ENCODE data around the gene FHDC1.
A peak's percentile ranks its signal among the peaks of the same experiment; 100 is the strongest.
"Not testable (repeated sequence)": the region's sequence is repeated elsewhere in the genome, so short reads cannot be mapped to it uniquely, and the experiment has no call there.

Gene FHDC1

GRCh38 chr4:152935631-152936445 is at the start of gene FHDC1:
Gene FHDC1 (plus strand): TSS chr4:152936323. CDS start chr4:152943058, 6,735 bp downstream.
- no peak for DNase-seq

GRCh38 chr4:152887981-152888380 is 48.1 kb upstream of the FHDC1 start:
- DNase-seq = no peak

DNA sequence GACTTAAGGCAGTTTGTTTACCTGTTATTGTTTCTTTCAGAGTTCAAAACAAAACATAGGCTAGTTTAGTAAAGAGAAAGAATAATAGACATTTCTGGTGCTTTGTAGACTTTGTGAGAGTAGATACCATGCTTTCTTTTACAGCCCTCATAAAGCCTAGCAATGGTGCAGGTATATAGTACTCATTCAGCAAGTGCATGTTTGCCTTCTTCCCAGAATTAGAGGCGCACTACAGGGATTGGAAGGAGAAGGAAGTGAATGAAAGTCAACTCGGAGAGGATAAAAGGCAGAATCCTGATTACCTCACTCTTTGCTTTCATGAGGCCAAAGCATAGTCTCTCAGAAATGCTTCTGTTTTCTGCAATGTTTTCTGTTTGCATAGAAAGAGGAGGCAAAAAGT is 43.1 kb upstream of the FHDC1 start:
- DNase-seq = no peak

- no peak for DNase-seq
Measured at GRCh38 chr4:152894673-152895072, 41.5 kb upstream of the FHDC1 start.

GRCh38 chr4:152896811-152897210 is 39.3 kb upstream of the FHDC1 start:
- DNase-seq = no peak

- DNase-seq = not testable (repeated sequence)
Measured at GRCh38 chr4:152898133-152898532, 38.0 kb upstream of the FHDC1 start.

DNA sequence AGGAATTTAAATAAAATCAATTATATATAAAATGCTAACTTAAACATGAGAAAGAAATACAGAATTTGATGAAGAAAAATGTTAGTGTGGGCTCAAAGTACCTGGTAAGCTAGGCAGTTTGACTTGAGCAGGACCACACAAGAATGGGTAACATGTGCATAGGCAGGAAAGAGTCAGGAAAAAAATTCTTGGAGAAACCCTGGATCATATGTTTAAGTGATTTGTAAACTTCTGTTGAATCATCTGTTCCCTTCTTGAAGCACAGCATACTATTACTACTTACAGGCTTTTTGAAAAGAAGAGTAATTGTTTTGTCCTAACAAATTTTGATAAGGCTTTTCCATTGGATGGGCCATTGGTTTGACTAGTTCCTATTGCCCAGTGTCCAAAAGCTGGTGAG is 37.5 kb upstream of the FHDC1 start:
- no peak for DNase-seq

DNA sequence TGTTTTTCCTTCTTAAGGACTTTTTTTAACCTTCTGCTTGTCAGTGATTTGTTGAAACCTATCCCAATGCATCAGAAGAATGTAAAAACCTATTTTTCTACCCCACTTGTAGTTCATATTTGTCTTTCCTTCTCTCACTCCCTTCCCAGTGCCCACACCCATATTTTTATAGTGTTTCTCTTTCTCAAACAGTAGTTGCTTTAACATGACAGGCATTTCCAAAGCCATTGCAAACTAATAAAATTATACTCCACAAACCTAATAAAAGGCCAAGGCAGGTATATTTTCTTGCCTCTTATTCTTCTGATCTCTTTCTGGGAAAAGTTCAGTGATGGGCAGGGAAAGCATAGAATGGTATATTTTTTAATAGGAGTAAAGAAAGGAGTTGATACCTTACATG is 35.7 kb upstream of the FHDC1 start:
- no peak for DNase-seq

DNA sequence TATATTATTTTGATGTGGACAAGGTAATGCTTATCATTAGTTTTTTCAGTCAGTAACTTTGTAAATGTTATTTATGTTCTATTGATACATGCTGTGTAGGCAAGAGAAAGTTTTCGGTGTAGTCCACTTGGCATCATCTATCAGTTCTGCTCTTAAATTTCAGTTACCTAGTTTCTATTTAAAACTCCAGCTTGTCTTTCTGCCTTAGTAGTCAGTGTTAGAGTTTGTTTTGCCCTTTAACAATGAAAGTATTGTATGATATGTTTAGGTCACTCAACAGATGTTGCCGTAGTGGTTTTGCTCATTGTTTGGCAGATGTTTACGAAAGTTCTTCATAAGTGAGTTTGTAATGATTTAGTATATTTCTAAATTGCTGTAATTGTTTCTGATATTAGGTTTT is 34.9 kb upstream of the FHDC1 start:
- no peak for DNase-seq

DNA sequence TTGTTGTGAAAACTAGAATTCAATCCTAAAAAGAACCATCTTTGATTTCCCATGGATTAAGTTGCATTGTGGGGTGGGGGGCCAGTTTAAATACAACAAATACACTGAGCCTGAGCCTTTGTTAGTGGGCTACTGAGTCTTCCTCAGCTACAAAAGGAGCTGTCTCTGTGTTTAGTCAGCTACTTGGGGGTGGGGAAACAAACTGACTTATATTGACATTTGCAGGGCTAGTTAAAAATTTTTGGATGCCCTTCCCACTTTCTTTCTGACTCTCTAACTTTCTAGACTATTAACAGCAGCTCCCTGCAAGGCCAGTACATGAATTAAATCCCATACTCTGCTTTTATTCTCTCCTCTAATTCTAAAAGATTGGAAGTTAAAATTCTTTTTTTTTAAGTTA is 32.5 kb upstream of the FHDC1 start:
- DNase-seq = no peak

DNA sequence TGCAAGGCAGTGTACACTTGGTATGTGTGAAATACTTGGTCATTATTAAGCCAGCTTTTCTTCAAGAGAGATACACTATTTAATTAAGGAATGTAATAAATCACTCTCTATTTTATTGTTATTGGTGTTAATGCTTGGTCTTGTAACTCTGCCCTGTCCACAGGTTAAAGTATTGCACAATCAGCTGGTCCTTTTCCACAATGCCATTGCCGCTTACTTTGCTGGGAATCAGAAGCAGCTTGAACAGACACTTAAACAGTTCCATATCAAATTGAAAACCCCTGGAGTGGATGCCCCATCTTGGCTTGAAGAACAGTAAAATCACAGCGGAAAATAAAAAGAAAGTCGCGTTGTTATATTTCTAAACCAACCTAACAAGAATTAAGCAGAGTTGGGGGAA is 26.2 kb upstream of the FHDC1 start:
- no peak for DNase-seq

- no peak for DNase-seq
Measured at GRCh38 chr4:152910521-152910920, 25.6 kb upstream of the FHDC1 start.

DNA sequence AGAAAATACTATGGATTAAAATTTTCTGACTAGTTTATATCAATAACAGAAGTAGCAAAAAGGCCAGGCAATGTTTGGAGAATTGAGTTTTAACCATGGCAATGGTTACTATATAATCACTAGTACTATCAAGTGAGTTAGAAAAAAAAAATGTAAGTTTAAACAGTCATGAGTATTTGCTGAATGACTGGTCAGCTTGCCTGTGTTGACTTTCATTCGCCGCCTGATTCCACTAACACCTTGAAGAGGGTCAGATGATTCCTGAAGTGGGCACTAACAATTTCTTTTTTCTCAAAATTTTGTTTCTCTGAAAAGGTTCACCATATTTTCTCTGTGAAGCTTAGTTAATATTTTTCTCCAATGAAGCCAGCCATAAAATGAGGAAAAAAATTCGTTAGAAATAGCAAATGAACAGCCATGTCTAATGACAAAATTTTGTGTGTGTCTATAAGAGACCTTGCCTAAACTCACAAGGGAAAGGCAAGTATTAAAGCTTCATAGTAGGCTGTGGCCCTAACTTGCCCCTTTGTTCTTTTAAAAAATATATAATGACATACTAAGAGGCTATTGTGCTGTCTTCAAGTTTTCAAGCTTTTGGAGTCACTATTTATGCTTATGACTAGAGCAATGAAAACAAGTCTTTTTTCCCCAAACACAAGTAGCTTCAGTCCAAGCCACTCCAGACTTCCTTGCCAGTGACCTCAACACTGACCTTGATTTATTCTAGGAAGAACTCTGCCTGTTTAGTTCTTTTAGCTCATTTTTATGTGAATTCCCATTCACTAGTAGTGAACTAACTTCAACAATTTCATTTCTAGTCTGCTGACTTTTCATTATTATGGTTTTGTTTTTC is 18.4 kb upstream of the FHDC1 start:
- no peak for DNase-seq

DNA sequence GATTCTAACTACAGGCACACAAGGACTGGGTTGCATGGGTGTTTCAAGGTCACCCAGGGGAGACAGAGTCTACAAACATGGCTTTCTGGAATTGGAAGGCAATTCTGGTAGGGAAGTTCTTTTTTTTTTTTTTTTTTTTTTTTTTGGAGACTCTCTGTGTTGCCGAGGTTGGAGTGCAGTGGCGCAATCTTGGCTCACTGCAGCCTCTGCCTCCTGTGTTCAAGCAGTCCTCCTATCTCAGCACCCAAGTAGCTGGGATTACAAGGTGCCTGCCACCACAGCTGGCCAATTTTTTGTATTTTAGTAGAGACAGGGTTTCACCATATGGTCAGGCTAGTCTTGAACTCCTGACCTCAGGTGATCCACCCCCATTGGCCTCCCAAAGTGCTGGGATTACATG is 16.3 kb upstream of the FHDC1 start:
- no peak for DNase-seq

GRCh38 chr4:152920768-152921167 is 15.4 kb upstream of the FHDC1 start:
- no peak for DNase-seq

DNA sequence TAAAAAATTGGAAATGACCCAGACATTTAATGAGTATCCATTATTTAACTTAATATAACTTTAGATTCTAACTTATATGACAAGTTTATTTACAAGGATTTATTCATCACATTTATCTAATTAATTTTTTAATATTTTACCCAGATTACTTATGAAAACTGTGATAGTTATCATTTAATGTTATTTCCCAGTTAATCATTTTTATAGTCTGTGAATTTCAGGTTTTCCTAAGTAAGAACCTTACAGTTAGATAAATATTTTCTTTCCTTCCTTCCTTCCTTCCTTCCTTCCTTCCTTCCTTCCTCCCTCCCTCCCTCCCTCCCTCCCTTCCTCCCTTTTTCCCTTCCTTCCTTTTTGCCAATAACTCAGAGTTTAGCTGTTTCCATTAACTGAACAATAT is 14.8 kb upstream of the FHDC1 start:
- no peak for DNase-seq

DNA sequence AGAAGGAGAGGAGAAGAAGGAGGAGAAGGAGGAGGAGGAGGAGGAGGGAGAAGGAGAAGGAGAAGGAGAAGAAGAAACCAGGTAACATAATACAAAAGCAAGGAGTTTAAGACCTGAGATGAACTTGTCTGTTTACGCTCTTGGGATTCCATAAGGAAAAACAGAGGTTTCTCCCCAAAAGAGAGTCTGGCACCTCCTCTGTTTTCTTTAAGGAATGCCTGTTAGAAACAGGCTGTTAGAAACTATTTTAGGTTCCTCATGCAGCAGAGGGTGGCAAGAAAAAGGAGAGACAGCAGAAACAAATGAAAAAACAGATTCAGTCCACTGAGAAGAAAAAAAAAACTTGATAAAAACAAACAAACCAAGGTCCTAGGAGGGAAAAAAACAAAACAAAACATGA is 10.3 kb upstream of the FHDC1 start:
- no peak for DNase-seq

DNA sequence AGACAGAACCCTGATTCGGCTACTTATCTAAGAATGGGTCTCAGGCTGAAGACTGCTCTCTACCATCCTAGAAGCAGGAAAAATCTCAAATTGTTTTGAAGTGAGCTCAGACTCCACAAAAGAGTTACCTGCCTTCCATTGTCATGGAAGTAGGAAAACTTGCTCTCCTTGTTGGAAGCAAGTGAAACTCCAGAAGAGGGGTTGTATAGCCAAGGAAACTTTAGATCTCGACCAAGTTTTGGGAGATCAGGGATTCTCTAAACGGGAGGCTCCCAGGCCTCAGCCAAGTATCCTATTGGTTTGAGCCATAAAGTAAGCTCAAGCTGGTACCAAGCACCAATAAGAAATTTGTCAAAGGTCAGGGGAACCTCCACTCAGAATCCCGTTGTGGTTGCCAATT is 9.2 kb upstream of the FHDC1 start:
- DNase-seq = no peak

GRCh38 chr4:152927737-152928136 is 8.4 kb upstream of the FHDC1 start:
- no peak for DNase-seq

- DNase-seq = no peak
Measured at GRCh38 chr4:152928286-152928685, 7.8 kb upstream of the FHDC1 start.

DNA sequence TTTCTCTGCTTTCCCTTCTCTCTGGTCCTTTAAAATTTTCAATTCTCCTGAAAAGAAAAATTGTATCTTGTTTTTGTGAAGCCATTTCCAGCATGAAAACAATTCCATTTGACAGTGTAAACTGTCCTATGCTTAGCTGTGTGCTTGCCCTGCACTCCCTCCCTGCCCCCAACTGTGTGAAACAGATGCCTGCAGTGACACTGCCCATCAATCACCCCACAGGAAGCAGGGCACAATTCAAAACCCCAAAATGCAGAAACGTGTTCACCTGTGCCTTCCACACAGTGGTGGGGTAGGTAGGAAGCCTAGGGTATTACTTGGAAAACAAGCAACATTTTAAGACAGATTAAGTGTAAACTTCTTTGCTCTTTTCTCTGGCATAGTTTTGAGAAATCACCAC is 6.2 kb upstream of the FHDC1 start:
- no peak for DNase-seq

DNA sequence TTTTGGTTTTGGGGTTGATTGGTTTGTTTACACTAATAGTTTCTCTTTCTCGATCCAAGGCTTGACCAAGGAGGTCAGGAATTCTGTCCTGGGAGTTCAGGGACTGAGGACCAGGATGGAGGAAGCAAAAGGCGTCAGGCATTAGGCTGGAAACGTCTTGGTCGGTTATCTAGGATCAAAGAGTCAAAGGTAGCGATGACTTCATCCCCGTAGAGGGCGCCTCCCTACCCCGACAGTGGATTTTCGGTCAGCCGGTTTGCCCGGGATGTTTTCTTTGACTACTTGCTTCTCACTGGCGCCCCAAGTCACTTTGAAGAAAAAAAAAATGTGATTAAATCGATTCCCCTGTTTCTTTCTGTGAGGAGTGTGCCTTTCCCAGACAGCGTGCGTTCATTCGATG is 980 bp upstream of the FHDC1 start:
- no peak for DNase-seq

DNA sequence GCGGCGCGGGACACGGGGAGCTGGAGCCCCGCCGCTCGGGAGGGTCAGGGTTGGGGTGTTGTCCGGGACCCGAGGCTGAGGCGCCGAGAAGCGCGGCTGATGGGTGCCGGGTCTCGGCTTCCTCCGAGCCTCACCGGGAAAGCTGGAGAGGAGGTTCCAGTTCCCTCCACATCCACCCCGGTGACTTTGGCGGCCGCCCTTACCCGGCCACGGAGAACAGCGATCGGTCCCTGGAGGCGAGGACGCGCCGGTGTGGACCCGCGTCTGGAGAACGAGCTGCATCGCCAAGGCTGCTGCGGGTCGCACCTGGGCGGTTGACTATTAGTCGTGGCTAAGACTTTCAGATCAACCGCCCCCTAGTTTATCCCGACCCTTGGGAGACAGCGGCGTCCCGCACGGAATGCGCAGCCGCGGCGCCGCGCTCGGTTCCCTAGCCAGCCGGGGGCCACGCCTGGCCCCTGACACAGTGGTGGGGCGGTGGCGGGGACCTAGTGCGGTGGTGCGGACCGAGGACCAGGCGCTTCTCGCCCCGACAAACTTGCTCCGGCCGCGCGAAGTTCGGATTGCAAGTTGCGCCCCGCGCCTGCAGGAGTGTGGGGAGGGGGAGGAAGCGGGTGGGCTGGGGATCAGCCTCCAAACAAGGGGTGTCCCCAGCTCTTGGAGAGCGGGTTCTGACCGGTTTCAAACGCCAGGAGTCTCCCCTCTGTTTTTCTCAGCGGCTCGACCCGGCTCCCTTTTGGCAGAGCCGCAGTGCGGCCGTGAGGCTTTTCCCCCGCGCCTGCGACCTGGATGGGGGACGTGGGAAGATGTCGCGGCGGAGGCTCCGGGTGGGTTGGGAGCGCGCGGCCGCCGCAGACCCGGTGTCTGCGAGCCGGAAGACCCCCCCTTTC is 568 bp downstream of the FHDC1 start:
- peak; percentile 17 for DNase-seq
